HCT116 (cell line): Measurements from ENCODE around the gene C20orf204. TPM values are rescaled to one million over a fixed set of nuclear protein-coding genes. Genes with fewer than 3 reads are reported as not detected.

Experiments used
- ATAC-seq: fragments of 200-7000 bp; cut with Tn5 transposase; 2 replicates; pipeline ENCODE4 v1.9.1; 2020; ENCODE audit warnings: mild to moderate bottlenecking, moderate library complexity
- BruUV-seq: library from RNA; stranded (reverse); fragments of 400-500 nt; replicated peaks from 2 replicates; lab custom pipeline; 2021; lab: Mats Ljungman, UMichigan
- CTCF ChIA-PET: fragments of 300-600 bp; sonication (Branson Sonifier 250); formaldehyde crosslinking; loops from one replicate; lab custom pipeline; 2021; ENCODE audit warnings: antibody characterized with exemption; lab: Charles Lee
- POLR2A ChIA-PET: fragments of 300-600, 350-600 bp; sonication (Branson Sonifier 250); formaldehyde crosslinking; loops from one replicate; lab custom pipeline; 2021; ENCODE audit warnings: antibody characterized with exemption; lab: Charles Lee
- RAD21 ChIA-PET, 2 experiments: fragments of 300-600 bp; sonication (Branson Sonifier 250); formaldehyde crosslinking; loops; one replicate each; lab custom pipeline; 2023; ENCODE audit warnings: low total read pairs in 2 of 2; ENCODE audit not compliant: uncharacterized antibody in 2 of 2, unreplicated experiment in 2 of 2, low non-redundant PET in 1 of 2; lab: Charles Lee
- DNase-seq: peaks from one replicate; pipeline ENCODE4 v3.0.0-alpha.2; 2010; ENCODE audit warnings: low read depth, low spot score
- H2AFZ ChIP-seq: fragments of 200-600 bp; shearing (Covaris generic), sonication (generic); 2 replicates; pipeline ENCODE4 v1.6.1; 2017; ENCODE audit warnings: low read depth, mixed run types, mixed read lengths, antibody characterized with exemption, low read length; ENCODE audit not compliant: poor library complexity, severe bottlenecking
- H3K27ac ChIP-seq: 2 replicates; pipeline ENCODE4 v1.5.1; 2012; ENCODE audit warnings: low read depth, low read length
- H3K27me3 ChIP-seq: fragments of 200-600 bp; sonication (generic); 2 replicates; pipeline ENCODE4 v1.6.1; 2016; ENCODE audit warnings: mixed run types, low read length, mixed read lengths; ENCODE audit not compliant: insufficient read depth
- H3K36me3 ChIP-seq, 2 experiments: fragments of 200-500 bp in 1 of 2; fragments of 200-600 bp in 1 of 2; sonication (Bioruptor generic) in 1 of 2; sonication (generic) in 1 of 2; 2 replicates each; pipeline versions ENCODE4 v1.5.1 to v1.6.1; 2014 to 2016; ENCODE audit warnings: low read length in 2 of 2, inconsistent platforms in 1 of 2, mixed read lengths in 1 of 2, mixed run types in 1 of 2; ENCODE audit not compliant: insufficient read depth in 2 of 2, control insufficient read depth in 1 of 2
- H3K4me1 ChIP-seq, 2 experiments: fragments of 200-600 bp in 1 of 2; sonication (generic) in 1 of 2; 2 replicates each; pipeline versions ENCODE4 v1.5.1 to v1.6.1; 2012 to 2017; ENCODE audit warnings: low read length in 2 of 2, inconsistent platforms in 1 of 2, mild to moderate bottlenecking in 1 of 2, mixed read lengths in 1 of 2, mixed run types in 1 of 2, moderate library complexity in 1 of 2; ENCODE audit not compliant: insufficient read depth in 2 of 2, control insufficient read depth in 1 of 2
- H3K4me2 ChIP-seq: fragments of 200-600 bp; sonication (generic); 2 replicates; pipeline ENCODE4 v1.6.1; 2017; ENCODE audit warnings: mixed run types, low read length, mixed read lengths
- H3K4me3 ChIP-seq, 2 experiments: fragments of 200-600 bp in 1 of 2; sonication (generic) in 1 of 2; replicated peaks in 1 of 2; 2 replicates each; pipeline ENCODE4 v1.5.1; 2011 to 2016; ENCODE audit warnings: low read length in 2 of 2, control low read depth in 1 of 2, low read depth in 1 of 2, mild to moderate bottlenecking in 1 of 2, mixed read lengths in 1 of 2, mixed run types in 1 of 2
- H3K79me2 ChIP-seq: fragments of 200-600 bp; sonication (generic); 2 replicates; pipeline ENCODE4 v1.6.1; 2017; ENCODE audit warnings: mild to moderate bottlenecking, mixed run types, low read length, moderate library complexity, mixed read lengths; ENCODE audit not compliant: insufficient read depth
- H3K9ac ChIP-seq: fragments of 200-600 bp; sonication (generic); 2 replicates; pipeline ENCODE4 v1.6.1; 2016; ENCODE audit warnings: low read length, mixed read lengths
- H3K9me2 ChIP-seq: fragments of 200-600 bp; sonication (generic), shearing (Covaris generic); 2 replicates; pipeline ENCODE4 v1.6.1; 2017; ENCODE audit warnings: mixed run types, mild to moderate bottlenecking, moderate library complexity; ENCODE audit not compliant: insufficient read depth
- H3K9me3 ChIP-seq, 2 experiments: fragments of 200-500 bp in 1 of 2; fragments of 200-600 bp in 1 of 2; sonication (Bioruptor generic) in 1 of 2; sonication (generic) in 1 of 2; 2 replicates each; pipeline ENCODE4 v1.6.1; 2014 to 2017; ENCODE audit warnings: low read length in 2 of 2, mixed read lengths in 2 of 2, inconsistent platforms in 1 of 2, low read depth in 1 of 2, mild to moderate bottlenecking in 1 of 2, mixed run types in 1 of 2, moderate library complexity in 1 of 2; ENCODE audit not compliant: control insufficient read depth in 1 of 2, insufficient read depth in 1 of 2
- H4K20me1 ChIP-seq: fragments of 200-600 bp; sonication (generic), shearing (Covaris generic); 2 replicates; pipeline ENCODE4 v1.6.1; 2017; ENCODE audit warnings: mixed run types, mild to moderate bottlenecking, moderate library complexity; ENCODE audit not compliant: insufficient read depth
- CBX3 ChIP-seq: IDR thresholded peaks from 2 replicates; pipeline ENCODE4 v1.6.1; 2012; ENCODE audit warnings: low read depth
- FOSL1 ChIP-seq: IDR thresholded peaks from 2 replicates; pipeline ENCODE4 v1.6.1; 2012; ENCODE audit warnings: low read depth
- RAD21 ChIP-seq: IDR thresholded peaks from 2 replicates; pipeline ENCODE4 v1.6.1; 2012; ENCODE audit warnings: low read depth, mild to moderate bottlenecking
- SRF ChIP-seq: IDR thresholded peaks from 2 replicates; pipeline ENCODE4 v1.6.1; 2012; ENCODE audit warnings: low read depth
- ZBTB33 ChIP-seq: IDR thresholded peaks from 2 replicates; pipeline ENCODE4 v1.6.1; 2011; ENCODE audit warnings: mild to moderate bottlenecking, low read length, moderate library complexity; ENCODE audit not compliant: insufficient replicate concordance; ENCODE audit errors: extremely low read depth
- ZFX ChIP-seq: fragments of 450-650 bp; IDR thresholded peaks from 2 replicates; pipeline ENCODE4 v1.6.1; 2017
- intact Hi-C: fragments of 100-400 bp; cut with micrococcal nuclease; formaldehyde crosslinking; loops from 2 replicates; pipeline ENCODE4 v1.10.0; 2022
- total RNA-seq: library from RNA; stranded (reverse); gene quantifications from one replicate; pipeline ENCODE4 v1.2.1, GENCODE V29; 2021; ENCODE audit not compliant: unreplicated experiment

C20orf204 gene
- total RNA-seq, 1 experiment from 2014 or later, result 2.5 TPM

GRCh38 chr20:64083804-64084684 is 48.1 kb downstream of the C20orf204 start, which contains the start of gene LKAAEAR1:
LKAAEAR1 (minus strand) TSS chr20:64084398; CDS start chr20:64084219, 179 bp downstream.
- intact Hi-C loops, result no loop called here
- no peak within 1 kb of the TSS for H2AFZ ChIP-seq
- no peak for ATAC-seq

More at GRCh38 chr20:64083804-64084684, 48.1 kb downstream of the C20orf204 start, which contains the start of gene LKAAEAR1:
- peaks cover 1% of the 10 kb centered on the region; the same call in 1 of the 2 replicates for H3K79me2 ChIP-seq
- peaks cover 5 to 9% of the 10 kb centered on the region in 2 experiments; a peak in 2 of 4 replicates for H3K4me1 ChIP-seq
- no TSS peak for BruUV-seq
- no peak within 1 kb of the TSS for H3K27ac ChIP-seq
- H4K20me1 ChIP-seq, result no peaks in the 10 kb centered on the region
- no peaks in the 10 kb centered on the region for H3K9me2 ChIP-seq
- H3K4me3 ChIP-seq, result peak within 1 kb of the TSS; percentile 17 to 20; a peak in 1 of 4 replicates
- H3K4me2 ChIP-seq, result peak within 1 kb of the TSS; percentile 64
- H3K9me3 ChIP-seq, result peaks cover 6% of the 10 kb centered on the region in 2 experiments; a peak in 2 of 4 replicates
- TF ChIP-seq ZFX, result no peak
- no peak for TF ChIP-seq CBX3
- TF ChIP-seq FOSL1, result no peak
- no peak for TF ChIP-seq ZBTB33
- no peak for TF ChIP-seq RAD21
- TF ChIP-seq SRF, result no peak
- H3K36me3 ChIP-seq, result no peaks in the 10 kb centered on the region
- DNase-seq, result no peak
- no peaks in the 10 kb centered on the region for H3K27me3 ChIP-seq
- ChIA-PET RAD21 (interaction anchor here in 1 of 2 experiments (0.6 kb wide), 1 partner anchor 41 kb away, joined by 4 read pairs; no protein-coding TSS in a partner anchor), POLR2A (no interaction called here), CTCF (interaction anchor here (1.0 to 1.6 kb wide), 3 partner anchors 14 to 37 kb away, joined by 3 to 5 read pairs (median 4); no protein-coding TSS in a partner anchor)
- no peak within 1 kb of the TSS for H3K9ac ChIP-seq
